Measurements from ENCODE around the gene ZNF618.

- TF ChIP-seq CTCF (IDR thresholded peaks at IDR 0.05) (no peak), POLR2A (IDR thresholded peaks at IDR 0.05) (no peak), POLR2AphosphoS5 (IDR thresholded peaks at IDR 0.05) (no peak), EP300 (IDR thresholded peaks at IDR 0.05) (no peak)
Measured at GRCh38 chr9:113984639-113985380, 108.7 kb downstream of the ZNF618 start.
